A549 (cell line): Measurements from ENCODE around the gene VPS26B. TPM values are rescaled to one million over a fixed set of nuclear protein-coding genes. Genes with fewer than 3 reads are reported as not detected.

Experiments
- ATAC-seq, 2 experiments: fragments of 200-7000 bp in 1 of 2; fragments of >200 bp in 1 of 2; cut with Nextera tagmentation in 1 of 2; cut with Tn5 transposase in 1 of 2; 3 replicates each; pipeline versions ENCODE4 v1.8.0 to v1.9.1; 2018 to 2020; ENCODE audit warnings: mild to moderate bottlenecking in 1 of 2, moderate library complexity in 1 of 2
- CTCF ChIA-PET: fragments of 300-600 bp; sonication (Branson Sonifier 250); formaldehyde crosslinking; extraction: SDS; loops from one replicate; lab custom pipeline; 2021; ENCODE audit warnings: antibody characterized with exemption, inconsistent platforms; lab: Yijun Ruan, JAX
- POLR2A ChIA-PET: fragments of 350-600 bp; formaldehyde crosslinking; extraction: SDS; loops from one replicate; lab custom pipeline; 2021; ENCODE audit warnings: antibody characterized with exemption, inconsistent platforms; lab: Yijun Ruan, JAX
- DNase-seq, 2 experiments: peaks; one replicate each; pipeline versions ENCODE4 v3.0.0 to v3.0.0-alpha.2; 2011 to 2016; ENCODE audit warnings: low read depth in 1 of 2, low spot score in 1 of 2
- FAIRE-seq: peaks from 2 replicates; lab custom pipeline; 2011; peaks lifted over from hg19 to GRCh38; lab: Jason Lieb, UNC
- H3K27ac ChIP-seq, 2 experiments: fragments of >200 bp; sonication (Bioruptor Twin); formaldehyde crosslinking; 3 replicates each; pipeline ENCODE4 v1.5.1; 2016 to 2017
- H3K4me1 ChIP-seq: fragments of >200 bp; sonication (Bioruptor Twin); formaldehyde crosslinking; 3 replicates; pipeline ENCODE4 v1.6.1; 2016
- H3K4me2 ChIP-seq: fragments of >200 bp; sonication (Bioruptor Twin); formaldehyde crosslinking; 3 replicates; pipeline ENCODE4 v1.6.1; 2016
- H3K4me3 ChIP-seq: fragments of >200 bp; sonication (Bioruptor Twin); formaldehyde crosslinking; 3 replicates; pipeline ENCODE4 v1.5.1; 2016
- H3K9me3 ChIP-seq: fragments of >200 bp; sonication (Bioruptor Twin); formaldehyde crosslinking; 3 replicates; pipeline ENCODE4 v1.6.1; 2016
- CBX2 ChIP-seq: fragments of 200-600 bp; sonication (generic); IDR thresholded peaks from 2 replicates; pipeline ENCODE4 v1.6.1; 2016; ENCODE audit warnings: low read depth, mild to moderate bottlenecking, borderline replicate concordance
- CEBPB ChIP-seq, 2 experiments: fragments of >200 bp in 1 of 2; sonication (Bioruptor Twin) in 1 of 2; formaldehyde crosslinking in 1 of 2; IDR thresholded peaks; 2 replicates each; pipeline ENCODE4 v1.6.1; 2012 to 2016
- CHD4 ChIP-seq: fragments of 200-600 bp; sonication (generic); IDR thresholded peaks from 2 replicates; pipeline ENCODE4 v1.6.1; 2016; ENCODE audit warnings: antibody characterized with exemption, mild to moderate bottlenecking, borderline replicate concordance
- CTCF ChIP-seq: fragments of >200 bp; sonication (Bioruptor Twin); formaldehyde crosslinking; IDR thresholded peaks from 3 replicates; pipeline ENCODE4 v1.5.1; 2016
- EHF ChIP-seq: fragments of 250-450 bp; sonication (Bioruptor Pico); IDR thresholded peaks from 2 replicates; pipeline ENCODE4 v1.5.0; 2020; ENCODE audit warnings: mild to moderate bottlenecking
- EHMT2 ChIP-seq: fragments of 200-600 bp; sonication (generic); IDR thresholded peaks from 2 replicates; pipeline ENCODE4 v1.6.1; 2016; ENCODE audit warnings: antibody characterized with exemption, low read depth, mild to moderate bottlenecking, moderate library complexity
- ELK1 ChIP-seq: fragments of 150-350 bp; IDR thresholded peaks from 2 replicates; pipeline ENCODE4 v1.6.1; 2014; ENCODE audit warnings: low read depth, mild to moderate bottlenecking, low read length
- FOSB ChIP-seq: fragments of 250-450 bp; sonication (Bioruptor Pico); IDR thresholded peaks from 2 replicates; pipeline ENCODE4 v1.5.0; 2020; ENCODE audit warnings: mild to moderate bottlenecking, moderate library complexity
- FOXS1 ChIP-seq: fragments of 250-450 bp; sonication (Bioruptor Pico); IDR thresholded peaks from 2 replicates; pipeline ENCODE4 v1.5.0; 2020; ENCODE audit warnings: mild to moderate bottlenecking, moderate library complexity
- JUN ChIP-seq, 2 experiments: fragments of >200 bp; sonication (Bioruptor Twin); formaldehyde crosslinking; IDR thresholded peaks; 2 replicates in 1 of 2; 3 replicates in 1 of 2; pipeline ENCODE4 v1.6.1; 2016 to 2017
- JUNB ChIP-seq: fragments of >200 bp; sonication (Bioruptor Twin); formaldehyde crosslinking; IDR thresholded peaks from 2 replicates; pipeline ENCODE4 v1.6.1; 2016
- KDM5A ChIP-seq: fragments of 200-600 bp; sonication (generic); IDR thresholded peaks from 2 replicates; pipeline ENCODE4 v1.6.1; 2016; ENCODE audit warnings: antibody characterized with exemption, mild to moderate bottlenecking
- MAFK ChIP-seq: fragments of 450-650 bp; IDR thresholded peaks from 2 replicates; pipeline ENCODE4 v1.6.1; 2014; ENCODE audit not compliant: partially characterized antibody
- MAZ ChIP-seq: fragments of 150-350 bp; IDR thresholded peaks from 2 replicates; pipeline ENCODE4 v1.6.1; 2014; ENCODE audit warnings: antibody characterized with exemption, low read depth, low read length, borderline replicate concordance
- NPAS2 ChIP-seq: fragments of 250-450 bp; sonication (Bioruptor Pico); IDR thresholded peaks from 2 replicates; pipeline ENCODE4 v1.8.0; 2022; ENCODE audit warnings: mild to moderate bottlenecking, moderate library complexity, borderline replicate concordance
- PBX3 ChIP-seq: IDR thresholded peaks from 2 replicates; pipeline ENCODE4 v1.6.1; 2012
- PHF8 ChIP-seq: fragments of 200-600 bp; sonication (generic); IDR thresholded peaks from 2 replicates; pipeline ENCODE4 v1.6.1; 2016; ENCODE audit warnings: low read depth, mild to moderate bottlenecking, antibody characterized with exemption, moderate library complexity, borderline replicate concordance
- POLR2AphosphoS2 ChIP-seq: conservative IDR thresholded peaks from 2 replicates; pipeline ENCODE4 v1.6.1; 2012; ENCODE audit warnings: low read length, improper control_type of control experiment, inconsistent platforms
- RFX5 ChIP-seq: fragments of 450-650 bp; IDR thresholded peaks from 2 replicates; pipeline ENCODE4 v1.7.1; 2014; ENCODE audit warnings: antibody characterized with exemption, mild to moderate bottlenecking, moderate library complexity
- SREBF2 ChIP-seq: fragments of 450-650 bp; IDR thresholded peaks from 2 replicates; pipeline ENCODE4 v1.6.1; 2014; ENCODE audit warnings: mild to moderate bottlenecking, moderate library complexity
- ZC3H11A ChIP-seq: fragments of 450-650 bp; IDR thresholded peaks from 2 replicates; pipeline ENCODE4 v1.6.1; 2014; ENCODE audit warnings: antibody characterized with exemption, mild to moderate bottlenecking
- ZNF302 ChIP-seq: fragments of 250-450 bp; sonication (Bioruptor Pico); IDR thresholded peaks from 2 replicates; pipeline ENCODE4 v1.9.0; 2021; ENCODE audit warnings: inconsistent platforms, mild to moderate bottlenecking, moderate library complexity
- ZSCAN20 ChIP-seq: fragments of 250-450 bp; sonication (Bioruptor Pico); IDR thresholded peaks from 2 replicates; pipeline ENCODE4 v1.8.0; 2022; ENCODE audit warnings: mild to moderate bottlenecking, moderate library complexity
- WGBS: methylation state at CpG from one replicate; pipeline ENCODE4 v1.1.6; 2017; ENCODE audit errors: missing lambda C conversion rate; 5-methylcytosine and 5-hydroxymethylcytosine counted together
- polyA plus RNA-seq, 4 experiments: library from polyadenylated mRNA; depleted of rRNA in 3 of 4; stranded (reverse); fragments of >200 nt; fragmentation: RNase III in 1 of 4; extraction: RNeasy Plus Mini Kit Qiagen cat#74134 plus additional on column Dnase treatment in 1 of 4; gene quantifications; 2 replicates in 3 of 4; 3 replicates in 1 of 4; pipeline ENCODE4 v1.2.3, GENCODE V29; 2011 to 2017
- TF ChIP-seq, protein P1 (sequence below): fragments of 250-450 bp; sonication (Bioruptor Pico); IDR thresholded peaks from 2 replicates; pipeline ENCODE4 v1.5.0; 2020; ENCODE audit warnings: low read depth, mild to moderate bottlenecking, moderate library complexity
- TF ChIP-seq, protein P2 (sequence below): IDR thresholded peaks from 2 replicates; pipeline ENCODE4 v1.6.1; 2012

VPS26B gene
- polyA plus RNA-seq, 2 of the 4 experiments (the other 2 are of a cell fraction) = 19.2 to 25.7 TPM

- TF ChIP-seq PHF8 (no peak), JUNB (no peak), RFX5 (no peak)
Measured at GRCh38 chr11:134233729-134234179, 9.3 kb downstream of the VPS26B start (continued).

DNA sequence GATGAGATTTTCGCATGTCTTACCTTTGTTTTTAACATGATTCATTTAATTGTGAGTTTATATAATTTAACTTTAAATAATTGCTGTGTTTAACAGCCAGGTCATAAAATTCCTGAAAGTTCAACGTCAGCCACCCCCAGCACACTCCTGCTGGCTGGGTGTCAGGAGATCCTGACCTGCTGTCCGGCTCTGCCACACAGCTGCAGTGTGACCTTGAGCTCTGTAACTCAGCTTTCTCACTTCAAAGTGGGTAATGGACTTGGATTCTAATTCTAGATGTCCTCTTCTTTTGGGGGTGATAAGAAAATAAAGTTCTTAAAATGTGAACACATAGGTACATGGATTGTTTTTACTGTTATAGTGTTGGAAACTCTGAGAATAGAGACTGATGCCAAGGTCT, 10.9 kb downstream of the VPS26B start:
- H3K4me2 ChIP-seq = no peak overlapping the region
- no peaks in the 10 kb centered on the region for H3K4me1 ChIP-seq
- ATAC-seq (no peak), FAIRE-seq (no peak), DNase-seq (no peak)
- 91% methylated on average over 3 of the region's 3 CpGs for WGBS
- no peak for TF ChIP-seq KDM5A
- TF ChIP-seq CHD4 = no peak
- TF ChIP-seq, protein P1, sequence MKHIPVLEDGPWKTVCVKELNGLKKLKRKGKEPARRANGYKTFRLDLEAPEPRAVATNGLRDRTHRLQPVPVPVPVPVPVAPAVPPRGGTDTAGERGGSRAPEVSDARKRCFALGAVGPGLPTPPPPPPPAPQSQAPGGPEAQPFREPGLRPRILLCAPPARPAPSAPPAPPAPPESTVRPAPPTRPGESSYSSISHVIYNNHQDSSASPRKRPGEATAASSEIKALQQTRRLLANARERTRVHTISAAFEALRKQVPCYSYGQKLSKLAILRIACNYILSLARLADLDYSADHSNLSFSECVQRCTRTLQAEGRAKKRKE (CRISPR knock-in tag) = no peak
- TF ChIP-seq POLR2AphosphoS2 = no peak
- no peak for TF ChIP-seq NPAS2 (CRISPR knock-in tag)
- no peak for TF ChIP-seq EHF
- no peak for TF ChIP-seq ZSCAN20
- TF ChIP-seq MAFK = no peak
- TF ChIP-seq ELK1 = no peak
- TF ChIP-seq JUNB = no peak
- no peak for TF ChIP-seq CTCF
- no peak for TF ChIP-seq CBX2
- TF ChIP-seq FOSB = no peak
- TF ChIP-seq MAZ = no peak
- no peak for TF ChIP-seq JUN (IDR thresholded peaks at IDR 0.05)
- no peak for TF ChIP-seq ZNF302
- TF ChIP-seq EHMT2 = no peak
- no peak for TF ChIP-seq FOXS1 (CRISPR knock-in tag)
- TF ChIP-seq SREBF2 = no peak
- no peak overlapping the region for H3K27ac ChIP-seq
- H3K9me3 ChIP-seq = no peaks in the 10 kb centered on the region
- H3K4me3 ChIP-seq = no peak overlapping the region
- CTCF ChIA-PET = no interaction called here
- POLR2A ChIA-PET = no interaction called here

DNA sequence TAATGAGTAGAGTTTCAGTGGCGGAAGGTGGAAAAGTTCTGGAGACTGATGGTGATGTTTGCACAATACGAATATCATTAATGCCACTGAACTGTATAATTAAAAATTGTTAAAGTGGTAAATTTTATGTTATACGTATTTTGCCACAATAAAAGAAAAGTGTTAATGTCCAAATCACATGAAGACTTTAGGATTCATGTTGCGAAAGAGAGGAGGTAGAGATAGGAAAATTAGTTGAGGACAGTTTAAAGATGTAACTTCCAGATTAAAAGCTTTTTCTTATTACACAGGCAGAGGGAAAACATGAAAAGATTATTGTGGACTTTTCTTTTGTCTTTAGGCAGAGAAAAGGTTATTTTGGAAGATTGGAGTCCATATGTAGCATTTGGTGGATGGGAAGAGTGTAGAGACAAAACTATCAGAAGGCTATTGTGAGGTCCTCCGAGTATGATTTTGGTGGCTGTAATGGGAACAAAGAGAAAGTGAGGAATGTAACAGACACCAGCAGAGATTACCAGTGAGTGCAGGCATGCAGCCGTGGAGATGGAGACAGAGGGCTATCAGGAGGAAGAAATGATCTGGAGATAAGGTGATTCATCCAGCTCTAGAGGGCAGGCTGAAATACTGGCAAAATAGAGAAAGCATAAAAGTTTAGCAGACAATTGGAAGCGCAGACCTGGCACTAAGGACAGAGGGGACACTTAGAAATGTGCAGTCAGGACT, 12.5 kb downstream of the VPS26B start:
- DNase-seq (no peak), FAIRE-seq (no peak), ATAC-seq (no peak)
- POLR2A ChIA-PET = no interaction called here
- H3K9me3 ChIP-seq = no peaks in the 10 kb centered on the region
- CTCF ChIA-PET = no interaction called here
- TF ChIP-seq PBX3 (no peak), MAFK (no peak), FOSB (no peak), CEBPB (IDR thresholded peaks at IDR 0.05) (peak in 1 of 2 experiments; percentile 15; a peak in 1 of 4 replicates), ZC3H11A (no peak)
- TF ChIP-seq, protein P2, sequence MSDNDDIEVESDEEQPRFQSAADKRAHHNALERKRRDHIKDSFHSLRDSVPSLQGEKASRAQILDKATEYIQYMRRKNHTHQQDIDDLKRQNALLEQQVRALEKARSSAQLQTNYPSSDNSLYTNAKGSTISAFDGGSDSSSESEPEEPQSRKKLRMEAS = no peak
- H3K27ac ChIP-seq = no peak overlapping the region
- H3K4me2 ChIP-seq = no peak overlapping the region
- H3K4me3 ChIP-seq = no peak overlapping the region
- 91% methylated on average over 7 of the region's 7 CpGs for WGBS
- H3K4me1 ChIP-seq = no peaks in the 10 kb centered on the region
